ENCODE data around the gene DAO.

Gene DAO

GRCh38 chr12:108876550-108876949 lies 3.3 kb upstream of the DAO start:
- no peak for DNase-seq

DNA sequence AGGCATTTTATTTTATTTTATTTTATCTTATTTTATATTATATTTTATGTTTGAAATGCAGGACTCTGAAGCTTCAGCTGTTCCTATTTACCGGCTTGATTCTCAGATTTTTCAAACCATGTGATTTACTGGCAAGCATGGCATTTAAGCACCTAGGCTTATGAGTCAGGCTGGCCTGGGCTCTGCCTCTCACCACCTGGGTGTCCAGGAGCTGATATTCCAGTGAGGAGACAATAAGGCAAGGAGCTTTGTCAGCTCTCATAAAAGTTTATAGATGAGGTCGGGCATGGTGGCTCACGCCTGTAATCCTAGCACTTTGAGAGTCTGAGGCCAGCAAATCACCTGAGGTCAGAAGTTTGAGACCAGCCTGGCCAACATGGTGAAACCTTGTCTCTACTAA lies 2.1 kb downstream of the DAO start:
- DNase-seq: no peak

GRCh38 chr12:108884116-108885012 lies 4.5 kb downstream of the DAO start:
- DNase-seq: peak; percentile 67

- no peak for DNase-seq
These were observed 7.2 kb downstream of the DAO start for GRCh38 chr12:108886873-108887629.

GRCh38 chr12:108888031-108888430 lies 8.1 kb downstream of the DAO start:
- DNase-seq: no peak

DNA sequence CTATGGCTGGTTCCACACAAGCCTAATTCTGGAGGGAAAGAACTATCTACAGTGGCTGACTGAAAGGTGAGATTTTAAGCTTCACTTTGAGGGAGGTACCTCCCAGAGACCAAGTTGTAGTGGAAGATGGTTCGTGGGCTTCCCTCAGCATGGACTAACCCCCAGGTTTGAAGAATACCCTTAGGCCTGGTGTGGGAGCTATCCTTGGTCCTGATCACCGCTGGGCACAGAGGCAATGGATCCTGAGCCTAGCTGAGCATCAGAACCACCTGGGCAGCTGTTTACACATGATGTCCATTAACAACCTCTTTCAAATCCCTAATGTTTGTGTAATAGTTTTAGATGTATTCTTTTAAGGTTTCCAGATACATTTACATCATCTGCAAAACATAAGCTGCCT lies 10.3 kb downstream of the DAO start:
- DNase-seq: no peak

DNA sequence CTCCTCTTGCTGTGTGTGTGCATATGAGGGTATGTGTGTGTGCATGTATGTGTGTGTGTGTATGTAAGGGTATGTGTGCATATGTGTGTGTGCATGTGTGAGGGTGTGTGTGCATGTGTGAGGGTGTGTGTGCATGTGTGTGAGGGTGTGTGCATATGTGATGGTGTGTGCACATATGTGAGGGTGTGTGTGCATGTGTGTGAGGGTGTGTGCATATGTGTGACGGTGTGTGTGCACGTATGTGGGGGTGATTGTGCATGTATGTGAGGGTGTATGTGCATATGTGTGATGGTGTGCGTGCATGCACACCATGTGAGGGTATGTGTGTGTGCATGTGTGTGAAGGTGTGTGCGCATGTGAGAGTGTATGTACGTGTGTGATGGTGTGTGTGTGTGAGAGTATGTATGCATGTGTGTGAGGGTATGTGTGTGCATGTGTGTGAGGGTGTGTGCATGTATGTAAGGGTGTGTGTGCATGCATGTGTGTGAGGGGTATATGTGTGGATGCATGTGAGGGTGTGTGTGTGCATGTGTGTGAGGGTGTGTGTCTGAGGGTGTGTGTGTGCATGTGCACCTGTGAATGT lies 15.4 kb downstream of the DAO start:
- no peak for DNase-seq

DNA sequence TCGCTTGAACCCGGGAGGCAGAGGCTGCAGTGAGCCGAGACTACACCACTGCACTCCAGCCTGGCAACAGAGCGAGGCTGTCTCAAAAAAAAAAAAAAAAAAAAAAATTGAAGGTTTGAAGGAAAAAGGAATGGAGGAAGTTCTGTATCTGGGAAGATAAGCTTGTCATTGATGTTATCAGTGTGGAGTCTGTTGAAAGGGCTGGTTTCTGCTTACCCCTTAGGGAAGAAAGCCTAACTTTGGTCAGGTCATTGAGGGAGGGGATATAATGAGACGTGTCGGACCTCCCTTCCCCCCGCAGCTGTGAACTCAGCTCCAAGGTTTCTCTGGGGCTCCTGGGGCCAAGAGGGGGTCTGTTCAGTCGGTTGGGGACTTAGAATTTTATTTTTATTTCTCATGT lies 16.4 kb downstream of the DAO start:
- DNase-seq: no peak

DNA sequence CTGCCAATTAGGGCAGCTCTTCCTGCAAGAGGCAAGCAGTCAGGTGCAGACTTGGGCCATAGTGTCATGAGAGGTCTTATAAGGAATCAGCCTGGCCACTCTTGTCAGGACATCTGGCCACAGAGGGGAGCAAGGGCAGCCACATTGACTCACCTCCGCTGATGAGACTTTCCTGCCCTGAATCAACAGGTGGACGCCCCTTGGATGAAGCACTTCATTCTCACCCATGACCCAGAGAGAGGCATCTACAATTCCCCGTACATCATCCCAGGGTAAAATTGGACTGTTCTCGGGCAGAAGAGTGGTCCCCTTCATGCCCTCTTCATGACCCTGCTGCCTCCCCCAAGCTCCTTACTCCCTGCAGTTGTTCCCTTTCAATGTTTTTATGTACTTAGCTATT lies 16.9 kb downstream of the DAO start:
- no peak for DNase-seq

GRCh38 chr12:108899145-108899544 lies 19.3 kb downstream of the DAO start:
- DNase-seq: no peak

GRCh38 chr12:108905725-108906124 lies 25.8 kb downstream of the DAO start:
- no peak for DNase-seq

- no peak for DNase-seq
These were observed 27.1 kb downstream of the DAO start for GRCh38 chr12:108906971-108907370.

DNA sequence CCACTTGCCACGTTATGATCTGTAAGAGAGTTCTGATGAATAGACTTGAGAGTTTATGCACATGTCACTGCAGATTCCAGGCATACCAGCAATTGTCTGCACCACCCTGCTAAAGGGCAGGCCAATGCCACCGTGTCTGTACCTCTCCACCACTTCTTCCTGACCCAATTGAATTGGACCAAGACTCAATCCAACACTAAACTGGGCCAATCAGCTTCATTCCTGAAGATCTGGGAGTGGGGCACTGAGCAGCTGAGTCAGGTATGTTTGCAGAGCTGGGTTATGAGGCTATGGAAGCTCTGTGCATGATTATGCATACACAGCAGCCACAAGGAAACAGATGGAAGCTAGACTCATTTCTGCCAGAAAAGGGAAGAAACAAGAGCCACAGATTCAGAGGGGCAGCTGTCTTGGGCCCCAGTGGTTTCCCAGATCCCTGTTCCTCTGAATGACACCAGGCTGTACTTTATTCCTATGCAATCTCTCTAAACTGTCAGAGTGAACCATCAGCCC lies 28.0 kb downstream of the DAO start:
- no peak for DNase-seq

DNA sequence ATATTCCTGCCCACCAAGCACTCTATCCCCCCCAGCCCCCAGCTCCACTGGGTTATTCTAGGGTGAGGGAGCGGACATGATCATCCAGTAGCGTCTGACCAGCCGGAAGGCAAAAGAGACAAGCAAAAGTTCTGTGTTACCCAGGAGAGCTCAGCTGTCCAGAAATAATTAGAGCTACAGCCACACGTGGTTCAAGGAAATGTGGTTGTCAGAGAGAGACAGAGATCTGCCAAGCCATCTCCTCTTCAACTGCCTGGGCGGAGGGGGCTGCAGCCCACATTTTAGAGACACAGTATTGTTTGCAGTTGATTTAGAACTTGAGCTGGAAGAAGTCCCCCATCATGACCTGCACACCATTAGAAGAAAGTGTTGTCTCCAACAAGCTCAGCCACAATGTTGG lies 30.4 kb downstream of the DAO start:
- DNase-seq: no peak

GRCh38 chr12:108911915-108912314 lies 32.0 kb downstream of the DAO start:
- DNase-seq: no peak

DNA sequence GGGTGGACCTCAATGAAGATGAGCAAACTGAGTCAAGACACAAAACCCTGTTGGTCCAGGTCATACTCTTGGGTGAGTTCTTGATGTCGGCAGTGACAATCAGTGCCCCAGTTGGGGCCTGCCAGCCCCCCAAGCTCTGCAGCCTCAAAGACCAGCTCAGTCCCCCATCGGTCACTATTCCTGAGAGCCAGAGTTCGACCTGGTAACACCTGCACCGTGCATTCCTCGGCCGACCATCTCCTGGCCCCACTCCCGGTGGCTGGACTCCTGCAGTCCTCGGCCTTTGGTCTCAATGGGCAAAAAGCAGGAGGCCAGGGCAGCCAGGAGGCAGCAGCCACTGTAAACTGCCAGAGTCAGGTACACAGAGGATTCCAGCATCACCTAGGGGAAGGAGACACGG lies 32.5 kb downstream of the DAO start:
- no peak for DNase-seq

DNA sequence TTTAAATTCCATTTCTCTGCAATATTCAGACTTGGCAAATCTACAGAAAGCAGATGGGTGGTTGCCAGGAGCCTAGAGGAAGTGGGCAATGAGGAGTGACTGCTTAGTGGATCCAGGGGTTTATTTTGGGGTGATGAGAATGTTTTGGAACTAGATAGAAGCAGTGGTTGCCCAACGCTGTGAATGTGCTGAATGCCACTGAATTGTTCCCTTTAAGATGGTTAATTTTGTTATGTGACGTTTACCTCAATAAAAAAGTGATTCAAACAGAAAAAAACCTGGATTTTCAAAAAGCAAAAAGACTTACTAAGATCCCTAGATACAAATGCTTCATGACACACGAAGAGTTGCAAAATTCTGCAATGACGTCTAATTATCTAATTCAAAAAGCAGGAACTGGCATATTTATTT lies 34.2 kb downstream of the DAO start:
- DNase-seq: no peak

DNA sequence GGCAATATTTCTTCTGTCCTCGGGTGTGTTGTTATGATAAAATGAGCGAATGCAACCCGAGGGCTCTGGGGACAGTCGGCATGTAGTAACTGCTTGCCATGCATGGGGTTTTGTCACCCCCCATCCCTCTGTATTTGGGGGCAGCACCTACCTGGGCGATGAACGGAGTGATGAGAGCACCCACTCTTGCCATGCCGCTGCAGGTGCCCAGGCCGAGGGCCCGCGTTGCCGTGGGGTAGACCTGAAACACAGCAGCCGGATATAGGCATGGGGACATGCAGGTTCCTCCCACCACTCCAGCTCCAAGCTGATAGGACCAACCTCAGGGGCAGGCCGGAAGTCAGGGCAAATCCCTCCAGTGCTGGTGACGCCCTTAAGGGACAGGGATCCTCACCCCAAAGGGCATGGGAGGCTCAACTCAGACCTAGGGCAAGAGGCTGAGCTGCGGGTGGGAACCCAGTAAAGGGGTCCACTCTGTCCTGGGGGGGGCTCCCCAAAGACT lies 35.8 kb downstream of the DAO start:
- DNase-seq: no peak

GRCh38 chr12:108916336-108916735 lies 36.4 kb downstream of the DAO start:
- no peak for DNase-seq

DNA sequence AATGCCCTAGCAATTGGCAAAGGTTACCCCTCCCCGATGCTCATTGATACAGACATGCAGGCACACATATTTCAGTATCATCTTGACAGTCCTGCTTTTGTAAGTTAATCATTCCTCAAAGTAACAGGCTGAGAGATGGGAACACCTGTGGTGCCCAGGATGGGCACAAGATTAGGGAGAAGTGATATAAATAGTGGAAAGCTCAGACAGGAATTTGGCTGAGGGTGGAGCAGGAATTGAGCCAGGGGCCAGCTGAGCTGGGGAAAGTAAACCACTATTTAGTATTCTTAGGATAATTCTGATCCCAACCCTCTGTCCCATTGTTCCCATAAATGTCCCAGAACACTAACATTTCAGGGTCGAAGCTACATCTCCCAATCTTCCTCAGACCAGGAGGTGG lies 38.3 kb downstream of the DAO start:
- DNase-seq: no peak

DNA sequence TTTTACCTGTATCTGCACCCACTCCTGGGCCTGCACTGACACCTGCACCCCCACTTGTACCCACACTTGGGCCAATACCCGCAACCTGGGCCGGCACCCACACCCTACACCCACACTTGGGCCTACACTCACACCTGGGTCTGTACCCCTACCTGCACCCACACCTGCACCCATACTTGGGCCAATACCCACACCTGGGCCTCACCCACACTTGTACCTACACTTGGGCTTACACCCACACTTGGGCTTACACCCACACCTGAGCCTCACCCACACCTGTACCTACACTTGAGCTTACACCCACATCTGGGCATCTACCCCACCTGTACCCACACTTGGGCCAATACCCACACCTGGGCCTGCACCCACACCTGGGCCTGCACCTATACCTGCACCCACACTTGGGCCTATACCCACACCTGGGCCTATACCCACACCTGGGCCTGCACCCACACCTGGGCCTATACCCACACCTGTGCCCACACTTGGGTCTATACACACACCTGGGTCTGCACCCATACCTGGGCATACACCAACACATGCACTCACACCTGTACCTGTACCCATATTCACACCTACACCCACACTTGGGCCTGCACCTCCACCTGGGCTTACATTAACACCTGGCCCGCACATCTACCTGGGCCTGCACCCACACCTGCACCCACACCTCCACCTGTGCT lies 39.2 kb downstream of the DAO start:
- no peak for DNase-seq

DNA sequence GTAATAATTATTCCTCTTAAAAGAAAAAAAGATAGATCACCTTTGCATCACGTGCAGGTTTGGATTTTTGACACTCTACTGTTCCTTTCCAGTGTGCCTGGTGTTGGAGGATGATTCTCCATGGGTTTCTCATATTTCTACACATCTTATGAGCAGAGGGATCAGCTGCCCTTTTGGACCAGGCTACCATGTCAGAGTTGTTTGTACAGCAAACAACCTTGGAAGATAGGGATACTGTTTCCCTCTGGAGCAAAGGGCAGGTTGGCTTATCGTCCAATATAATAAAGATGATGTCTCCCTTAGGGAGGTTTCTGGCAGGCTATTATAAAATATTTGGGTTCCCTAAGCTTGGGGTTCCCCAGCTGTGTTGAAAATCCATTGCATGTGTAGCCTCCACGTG lies 42.1 kb downstream of the DAO start:
- DNase-seq: no peak

DNA sequence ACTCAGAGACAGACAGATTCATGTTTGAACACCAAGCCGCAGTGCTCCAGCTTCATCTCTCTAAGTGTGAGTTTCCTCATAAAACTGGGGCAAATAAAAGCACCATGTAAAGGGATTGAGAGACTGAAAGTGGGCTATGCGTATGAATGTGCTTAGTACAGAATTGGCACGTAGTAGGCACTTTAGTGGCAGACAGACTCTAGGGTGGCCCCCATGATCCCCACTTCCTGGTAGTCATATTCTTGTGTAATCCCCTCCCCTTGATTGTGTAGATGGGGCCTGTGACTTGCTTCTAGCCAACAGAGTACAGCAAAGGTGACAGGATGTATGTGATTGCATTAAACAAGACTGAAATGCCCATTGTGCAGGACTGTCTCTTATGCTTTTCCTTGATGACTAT lies 43.0 kb downstream of the DAO start:
- DNase-seq: no peak

Data from stimulated activated CD4-positive, alpha-beta T cell treated with anti-CD3 and anti-CD28 coated beads, Interleukin-4, amount 100 ng/mL, for 1 hour (primary cell).